ENCODE data around the gene PMEPA1. TPM values are rescaled to one million over a fixed set of nuclear protein-coding genes. Genes with fewer than 3 reads are reported as not detected.
"Not testable (repeated sequence)": the region's sequence is repeated elsewhere in the genome, so short reads cannot be mapped to it uniquely, and the experiment has no call there.

PMEPA1 gene
- polyA plus RNA-seq, 4 donors = 18.8 to 46.7 (median 20.7) TPM

GRCh38 chr20:57629491-57629901 is 80.3 kb downstream of the PMEPA1 start:
- not testable (repeated sequence) for DNase-seq (ENCODE audit: low read depth in 4 of 4, low spot score in 3 of 4)

DNA sequence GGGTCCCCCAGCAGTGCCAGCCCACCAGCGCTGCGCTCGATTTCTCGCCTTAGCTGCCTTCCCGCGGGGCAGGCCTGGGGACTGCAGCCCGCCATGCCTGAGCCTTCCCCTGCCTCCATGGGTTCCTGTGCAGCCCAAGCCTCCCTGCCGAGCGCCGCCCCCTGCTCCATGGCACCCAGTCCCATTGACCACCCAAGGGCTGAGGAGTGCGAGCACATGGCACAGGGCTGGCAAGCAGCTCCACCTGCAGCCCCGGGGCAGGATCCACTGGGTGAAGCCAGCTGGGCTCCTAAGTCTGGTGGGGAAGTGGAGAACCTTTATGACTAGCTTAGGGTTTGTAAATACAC is 80.9 kb downstream of the PMEPA1 start:
- not testable (repeated sequence) for DNase-seq (ENCODE audit: low read depth in 4 of 4, low spot score in 3 of 4)

DNA sequence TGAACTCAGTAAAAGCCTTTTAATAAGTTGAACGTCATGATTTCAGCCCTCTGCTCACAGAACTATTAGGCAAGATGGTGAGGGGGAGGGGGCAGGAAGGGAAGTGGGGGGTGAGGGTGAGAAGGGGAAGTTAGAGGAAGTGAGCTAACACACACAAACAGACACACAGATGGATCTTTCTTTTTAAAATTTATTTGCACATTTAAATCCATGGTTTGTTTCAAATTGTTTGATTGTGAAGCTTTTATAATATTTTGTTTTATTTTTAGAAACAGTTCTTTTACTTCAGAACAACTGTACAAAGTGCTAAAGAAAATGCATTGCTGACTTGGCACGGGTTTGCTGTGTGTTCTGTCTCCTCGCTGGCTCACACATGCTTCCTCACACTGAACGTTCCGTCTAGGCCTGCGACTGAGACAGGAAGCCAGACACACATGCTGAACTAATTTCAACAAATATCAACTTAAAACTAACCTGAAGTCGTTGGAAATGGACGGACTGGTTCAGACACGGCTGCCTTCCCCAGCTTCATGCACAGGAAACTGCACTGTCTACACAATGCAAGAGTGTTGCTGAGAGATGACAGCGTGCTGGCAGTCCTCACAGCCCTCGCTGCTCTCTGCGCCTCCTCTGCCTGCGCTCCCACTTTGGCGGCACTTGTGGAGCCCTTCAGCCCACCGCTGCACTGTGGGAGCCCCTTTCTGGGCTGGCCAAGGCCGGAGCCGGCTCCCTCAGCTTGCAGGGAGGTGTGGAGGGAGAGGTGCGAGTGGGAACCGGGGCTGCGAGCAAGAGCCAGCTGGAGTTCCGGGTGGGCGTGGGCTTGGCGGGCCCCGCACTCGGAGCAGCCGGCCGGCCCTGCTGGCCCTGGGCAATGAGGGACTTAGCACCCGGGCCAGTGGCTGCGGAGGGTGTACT is 81.5 kb downstream of the PMEPA1 start:
- peak in 2 of 4 donors; percentile 35 to 42 for DNase-seq (ENCODE audit: low read depth in 4 of 4, low spot score in 3 of 4)

DNA sequence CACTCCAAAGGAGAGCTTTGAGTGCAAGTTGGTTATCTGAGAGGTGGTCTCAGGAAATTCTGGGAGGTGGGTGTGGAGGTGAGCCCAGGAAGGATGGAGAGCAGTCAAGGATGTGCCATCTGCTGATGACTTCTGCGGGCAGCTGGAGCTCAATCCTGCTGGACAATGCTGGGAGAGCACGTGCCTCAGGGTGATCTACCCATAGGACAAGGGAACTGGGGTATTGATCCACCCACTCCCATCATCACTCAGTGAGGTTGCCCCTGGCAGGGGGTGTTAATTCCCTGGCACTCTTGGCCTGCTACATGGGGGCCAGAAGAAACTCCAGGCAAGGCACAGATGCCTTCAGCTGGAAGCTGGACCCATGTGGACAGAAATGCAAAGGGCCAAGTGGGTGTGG is 82.5 kb downstream of the PMEPA1 start:
- DNase-seq (ENCODE audit: low read depth in 4 of 4, low spot score in 3 of 4) = no peak

DNA sequence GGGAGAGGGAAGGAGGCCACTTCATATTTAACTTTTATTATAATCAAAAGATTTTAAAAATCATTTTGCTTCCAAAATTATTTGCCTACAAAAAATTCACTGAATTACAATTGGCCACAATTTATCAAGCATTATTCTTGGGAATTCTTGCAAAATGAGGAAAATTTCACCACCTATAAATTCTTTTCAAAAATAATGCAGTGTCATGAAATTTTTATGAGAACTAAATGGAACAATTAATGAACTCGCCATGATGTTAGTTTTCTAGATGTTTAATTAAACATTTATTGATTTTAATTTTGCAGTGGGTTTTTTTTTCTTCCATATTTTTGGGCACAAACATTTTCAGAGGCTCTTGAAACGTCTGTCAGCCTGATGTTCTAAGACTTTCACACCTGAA is 83.8 kb downstream of the PMEPA1 start:
- DNase-seq (ENCODE audit: low read depth in 4 of 4, low spot score in 3 of 4) = no peak

DNA sequence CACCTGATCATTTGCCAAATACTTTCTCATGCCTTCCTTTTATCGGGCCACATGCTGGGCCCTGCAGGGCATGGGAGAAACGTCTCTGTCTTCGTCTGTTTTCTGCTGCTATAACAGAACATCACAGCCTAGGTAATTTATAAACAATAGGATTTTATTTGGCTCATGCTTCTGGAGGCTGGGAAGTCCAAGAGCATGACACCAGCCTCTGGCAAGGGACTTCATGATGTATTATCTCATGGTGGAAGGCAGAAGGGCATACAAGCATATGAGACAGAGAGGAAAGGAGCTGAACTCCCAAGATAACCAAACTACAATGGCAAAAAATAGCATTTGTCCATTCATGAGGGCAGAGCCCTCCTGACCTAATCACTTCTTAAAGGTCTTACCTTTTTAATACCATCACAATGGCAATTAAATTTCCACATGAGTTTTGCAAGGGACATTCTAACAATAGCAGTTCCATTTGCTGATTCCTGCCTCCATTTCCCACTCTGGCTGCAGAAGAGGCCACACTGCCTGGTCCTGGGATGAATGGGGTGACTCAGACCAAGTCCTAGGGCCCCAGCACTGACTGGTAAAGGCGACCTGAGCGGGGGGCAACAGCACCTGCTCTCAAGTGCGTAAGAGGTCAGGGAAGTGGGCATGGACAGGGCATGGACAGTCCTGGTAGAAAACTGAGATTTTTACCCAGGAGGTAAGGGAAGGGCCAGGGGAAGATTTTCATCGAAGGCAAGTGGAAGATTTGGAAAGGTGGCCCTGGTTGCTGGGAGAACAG is 84.4 kb downstream of the PMEPA1 start:
- DNase-seq (ENCODE audit: low read depth in 4 of 4, low spot score in 3 of 4) = no peak

DNA sequence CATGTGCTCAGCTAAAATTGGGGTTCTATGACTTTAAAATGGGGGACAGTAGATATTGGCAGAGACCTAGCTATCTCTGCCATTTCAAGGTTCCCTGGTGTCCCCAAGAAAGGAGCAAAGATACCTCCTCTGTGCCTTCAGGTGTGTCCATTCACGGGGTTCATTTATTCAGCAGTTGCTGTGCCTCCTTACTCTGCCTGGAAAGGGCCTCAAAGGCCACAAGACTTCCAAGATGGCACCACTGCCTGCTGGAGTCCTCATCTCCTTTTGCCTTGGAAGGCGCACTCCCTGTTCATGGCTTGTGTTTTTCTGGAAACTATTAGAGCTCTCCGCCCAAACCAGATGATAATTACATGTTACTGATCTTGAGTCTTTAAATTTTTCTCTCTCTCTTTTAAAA is 85.7 kb downstream of the PMEPA1 start:
- no peak for DNase-seq (ENCODE audit: low read depth in 4 of 4, low spot score in 3 of 4)

DNA sequence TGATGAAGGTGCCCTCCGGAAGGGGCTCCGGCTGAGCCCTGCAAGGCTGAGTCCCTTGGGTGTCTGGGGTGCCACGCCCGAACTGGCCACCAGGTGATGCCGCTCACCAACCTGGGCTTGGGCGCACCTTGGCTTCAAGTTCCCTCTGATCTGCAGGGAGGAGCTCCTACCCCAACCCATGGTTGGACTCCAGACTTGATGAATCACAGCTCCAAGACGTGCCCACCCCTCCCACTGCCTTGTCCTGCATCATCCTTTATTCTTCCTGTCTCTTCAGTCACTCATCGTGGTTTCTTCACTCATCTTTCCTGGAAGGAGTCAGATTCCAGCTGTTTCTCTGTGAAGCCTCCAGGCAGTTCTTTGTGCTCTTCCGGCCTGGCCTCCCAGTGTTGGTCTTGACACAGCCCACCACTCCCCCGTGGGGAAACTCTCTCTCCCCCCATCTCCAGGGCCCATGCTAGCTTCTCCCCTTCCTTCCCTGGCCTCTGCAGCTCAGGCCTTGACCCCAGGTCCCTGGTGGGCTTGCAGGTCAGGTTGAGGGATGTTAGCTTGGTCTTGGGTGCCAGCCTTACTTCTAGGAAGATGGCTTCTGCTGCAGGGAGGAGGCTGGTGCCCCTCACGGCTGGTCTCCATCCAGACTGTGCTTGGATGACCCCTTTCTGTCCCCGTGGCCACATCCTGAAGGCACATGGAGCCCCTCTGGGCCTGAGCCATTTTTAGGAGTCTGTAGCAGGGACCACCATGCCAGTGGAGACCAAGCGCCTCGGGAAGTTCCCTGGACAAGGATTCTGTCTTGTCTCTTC is 87.0 kb downstream of the PMEPA1 start:
- no peak for DNase-seq (ENCODE audit: low read depth in 4 of 4, low spot score in 3 of 4)

DNA sequence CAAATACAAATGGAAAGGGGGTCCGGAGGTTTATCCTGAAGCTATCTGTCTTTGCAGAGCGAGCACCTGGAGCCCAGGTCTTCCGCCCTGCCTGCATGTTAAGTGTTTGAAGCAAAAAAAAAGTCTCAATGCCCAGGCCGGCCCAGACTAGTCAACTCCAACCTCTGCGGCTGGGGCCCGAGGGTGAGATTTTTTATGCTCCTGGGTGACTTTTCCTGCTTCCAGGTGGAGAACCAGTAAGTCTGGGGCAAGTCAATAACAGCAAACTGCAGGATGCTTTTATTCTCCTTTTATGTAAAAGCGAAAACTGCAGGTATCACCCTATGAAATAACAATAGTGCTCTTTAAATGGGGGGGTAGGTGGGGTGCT is 87.6 kb downstream of the PMEPA1 start:
- DNase-seq (ENCODE audit: low read depth in 4 of 4, low spot score in 3 of 4) = no peak

- no peak for DNase-seq (ENCODE audit: low read depth in 4 of 4, low spot score in 3 of 4)
These were observed 88.2 kb downstream of the PMEPA1 start for GRCh38 chr20:57621421-57622200.

DNA sequence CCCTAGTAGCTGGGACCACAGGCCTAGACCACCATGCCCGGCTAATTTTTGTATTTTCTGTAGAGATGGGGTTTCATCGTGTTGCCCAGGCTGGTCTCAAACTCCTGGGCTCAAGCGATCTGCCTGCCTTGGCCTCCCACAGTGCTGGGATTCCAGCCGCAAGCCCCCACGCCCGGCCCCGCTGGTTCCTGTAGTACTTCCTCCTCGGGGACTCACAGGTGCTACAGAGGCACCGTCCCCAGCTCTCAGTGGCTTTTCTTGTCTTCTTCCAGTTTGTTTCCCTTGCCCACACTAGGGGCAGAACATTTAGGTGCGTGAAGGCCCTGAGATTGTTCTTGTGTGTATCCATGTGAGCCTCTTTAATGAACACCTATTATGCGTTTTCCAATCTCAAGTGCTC is 88.8 kb downstream of the PMEPA1 start:
- DNase-seq (ENCODE audit: low read depth in 4 of 4, low spot score in 3 of 4) = no peak

DNA sequence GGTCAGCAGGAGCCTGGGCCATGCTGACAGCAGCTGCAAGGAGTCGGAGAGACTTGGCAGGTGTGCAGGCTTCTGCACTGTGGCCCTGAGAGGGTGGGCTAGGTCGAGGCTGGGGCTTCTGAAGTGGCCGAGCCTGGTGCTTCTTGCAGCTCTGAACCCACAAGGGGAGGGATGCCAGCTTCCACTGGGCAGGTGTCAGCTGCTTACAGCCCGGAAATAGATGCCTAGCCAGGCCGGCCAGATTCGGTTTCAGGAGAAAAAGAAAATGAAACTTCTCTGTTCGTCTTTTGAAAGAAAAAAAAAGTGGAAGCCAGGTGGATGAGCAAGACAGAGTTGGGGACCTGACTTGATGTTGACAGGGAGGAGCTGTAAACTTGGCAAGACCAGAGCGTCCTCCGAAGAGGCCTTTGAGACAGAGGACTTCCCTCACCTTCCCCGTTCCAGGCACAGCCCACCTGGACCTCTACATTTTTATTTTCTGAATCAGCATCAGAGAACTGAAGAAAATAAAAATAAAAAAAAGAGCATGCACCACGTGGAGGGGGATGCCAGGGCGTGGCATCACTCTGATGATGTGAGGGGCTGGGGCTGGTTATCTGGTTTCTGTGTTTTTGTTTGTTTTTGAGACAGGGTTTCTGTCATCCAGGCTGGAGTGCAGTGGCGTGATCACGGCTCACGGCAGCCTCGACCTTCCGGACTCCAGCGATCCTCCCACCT is 89.4 kb downstream of the PMEPA1 start, which contains the start of gene ZBP1:
Gene ZBP1 (minus strand): TSS at position 153 of the 717 bp plus-strand sequence. CDS start 131 bp downstream, at position 22.
- DNase-seq (ENCODE audit: low read depth in 4 of 4, low spot score in 3 of 4) = no peak

DNA sequence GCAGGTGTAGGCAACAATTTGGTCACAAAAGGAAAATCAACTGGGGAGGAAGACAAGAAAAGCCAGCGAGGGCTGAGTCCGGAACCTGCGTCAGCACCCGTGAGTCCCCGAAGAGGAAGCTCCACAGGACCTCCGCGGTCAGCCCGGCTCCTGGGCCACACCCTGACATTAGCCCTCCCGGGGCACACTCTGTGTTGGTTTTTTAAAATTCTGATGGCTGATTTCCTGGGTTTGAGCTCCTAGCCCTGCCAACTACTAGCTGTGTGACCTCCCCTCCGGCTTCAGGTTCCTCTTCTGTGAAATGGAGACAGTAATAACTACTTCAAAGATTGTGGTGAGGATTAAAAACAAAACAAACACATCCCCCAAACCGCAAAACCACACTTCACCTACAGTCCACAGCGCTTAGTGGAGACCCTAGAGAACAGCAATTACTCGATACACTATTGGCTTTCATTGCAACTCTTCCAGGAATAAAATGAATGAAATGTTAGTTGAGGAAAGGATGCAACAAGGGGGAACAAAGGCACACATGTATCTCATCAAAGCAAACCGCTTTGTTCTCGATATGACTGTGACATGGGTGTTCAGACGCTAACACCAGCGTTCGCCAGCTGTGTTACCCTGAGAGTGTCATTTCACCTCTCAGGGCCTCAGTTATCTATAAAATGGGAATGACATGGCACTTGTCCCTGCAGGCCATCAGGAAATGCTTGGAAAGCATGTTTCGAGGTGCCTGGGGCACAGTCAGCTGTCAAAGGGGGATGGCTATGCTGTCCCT is 90.6 kb downstream of the PMEPA1 start:
- no peak for DNase-seq (ENCODE audit: low read depth in 4 of 4, low spot score in 3 of 4)

DNA sequence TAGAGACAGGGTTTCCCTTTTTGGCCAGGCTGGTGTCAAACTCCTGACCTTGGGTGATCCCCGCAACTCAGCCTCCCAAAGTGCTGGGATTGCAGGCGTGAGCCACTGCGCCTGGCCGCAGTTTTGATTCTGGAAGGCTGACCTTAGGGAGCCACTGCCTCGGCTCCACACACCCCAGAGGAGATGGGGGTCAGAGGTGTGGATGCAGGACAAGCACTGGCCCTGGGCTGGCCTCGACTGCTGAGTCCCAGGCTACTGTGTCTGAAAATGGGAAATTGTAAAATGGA is 91.1 kb downstream of the PMEPA1 start:
- DNase-seq (ENCODE audit: low read depth in 4 of 4, low spot score in 3 of 4) = no peak

GRCh38 chr20:57618091-57618763 is 91.6 kb downstream of the PMEPA1 start:
- DNase-seq (ENCODE audit: low read depth in 4 of 4, low spot score in 3 of 4) = no peak

GRCh38 chr20:57617079-57617795 is 92.6 kb downstream of the PMEPA1 start:
- no peak for DNase-seq (ENCODE audit: low read depth in 4 of 4, low spot score in 3 of 4)

- DNase-seq (ENCODE audit: low read depth in 4 of 4, low spot score in 3 of 4) = no peak
These were observed 93.5 kb downstream of the PMEPA1 start for GRCh38 chr20:57616143-57616951.
